HCT116 (cell line): Measurements from ENCODE around the gene RASSF5. TPM values are rescaled to one million over a fixed set of nuclear protein-coding genes. Genes with fewer than 3 reads are reported as not detected.

ENCODE experiments used
- ATAC-seq: fragments of 200-7000 bp; cut with Tn5 transposase; 2 replicates; pipeline ENCODE4 v1.9.1; 2020; ENCODE audit warnings: mild to moderate bottlenecking, moderate library complexity
- BruUV-seq: library from RNA; stranded (reverse); fragments of 400-500 nt; replicated peaks from 2 replicates; lab custom pipeline; 2021; lab: Mats Ljungman, UMichigan
- CTCF ChIA-PET: fragments of 300-600 bp; sonication (Branson Sonifier 250); formaldehyde crosslinking; loops from one replicate; lab custom pipeline; 2021; ENCODE audit warnings: antibody characterized with exemption; lab: Charles Lee
- POLR2A ChIA-PET: fragments of 300-600, 350-600 bp; sonication (Branson Sonifier 250); formaldehyde crosslinking; loops from one replicate; lab custom pipeline; 2021; ENCODE audit warnings: antibody characterized with exemption; lab: Charles Lee
- RAD21 ChIA-PET, 2 experiments: fragments of 300-600 bp; sonication (Branson Sonifier 250); formaldehyde crosslinking; loops; one replicate each; lab custom pipeline; 2023; ENCODE audit warnings: low total read pairs in 2 of 2; ENCODE audit not compliant: uncharacterized antibody in 2 of 2, unreplicated experiment in 2 of 2, low non-redundant PET in 1 of 2; lab: Charles Lee
- DNase-seq: peaks from one replicate; pipeline ENCODE4 v3.0.0-alpha.2; 2010; ENCODE audit warnings: low read depth, low spot score
- H2AFZ ChIP-seq: fragments of 200-600 bp; shearing (Covaris generic), sonication (generic); 2 replicates; pipeline ENCODE4 v1.6.1; 2017; ENCODE audit warnings: low read depth, mixed run types, mixed read lengths, antibody characterized with exemption, low read length; ENCODE audit not compliant: poor library complexity, severe bottlenecking
- H3K27ac ChIP-seq: 2 replicates; pipeline ENCODE4 v1.5.1; 2012; ENCODE audit warnings: low read depth, low read length
- H3K27me3 ChIP-seq: fragments of 200-600 bp; sonication (generic); 2 replicates; pipeline ENCODE4 v1.6.1; 2016; ENCODE audit warnings: mixed run types, low read length, mixed read lengths; ENCODE audit not compliant: insufficient read depth
- H3K36me3 ChIP-seq, 2 experiments: fragments of 200-500 bp in 1 of 2; fragments of 200-600 bp in 1 of 2; sonication (Bioruptor generic) in 1 of 2; sonication (generic) in 1 of 2; 2 replicates each; pipeline versions ENCODE4 v1.5.1 to v1.6.1; 2014 to 2016; ENCODE audit warnings: low read length in 2 of 2, inconsistent platforms in 1 of 2, mixed read lengths in 1 of 2, mixed run types in 1 of 2; ENCODE audit not compliant: insufficient read depth in 2 of 2, control insufficient read depth in 1 of 2
- H3K4me1 ChIP-seq, 2 experiments: fragments of 200-600 bp in 1 of 2; sonication (generic) in 1 of 2; 2 replicates each; pipeline versions ENCODE4 v1.5.1 to v1.6.1; 2012 to 2017; ENCODE audit warnings: low read length in 2 of 2, inconsistent platforms in 1 of 2, mild to moderate bottlenecking in 1 of 2, mixed read lengths in 1 of 2, mixed run types in 1 of 2, moderate library complexity in 1 of 2; ENCODE audit not compliant: insufficient read depth in 2 of 2, control insufficient read depth in 1 of 2
- H3K4me2 ChIP-seq: fragments of 200-600 bp; sonication (generic); 2 replicates; pipeline ENCODE4 v1.6.1; 2017; ENCODE audit warnings: mixed run types, low read length, mixed read lengths
- H3K4me3 ChIP-seq, 2 experiments: fragments of 200-600 bp in 1 of 2; sonication (generic) in 1 of 2; replicated peaks in 1 of 2; 2 replicates each; pipeline ENCODE4 v1.5.1; 2011 to 2016; ENCODE audit warnings: low read length in 2 of 2, control low read depth in 1 of 2, low read depth in 1 of 2, mild to moderate bottlenecking in 1 of 2, mixed read lengths in 1 of 2, mixed run types in 1 of 2
- H3K79me2 ChIP-seq: fragments of 200-600 bp; sonication (generic); 2 replicates; pipeline ENCODE4 v1.6.1; 2017; ENCODE audit warnings: mild to moderate bottlenecking, mixed run types, low read length, moderate library complexity, mixed read lengths; ENCODE audit not compliant: insufficient read depth
- H3K9ac ChIP-seq: fragments of 200-600 bp; sonication (generic); 2 replicates; pipeline ENCODE4 v1.6.1; 2016; ENCODE audit warnings: low read length, mixed read lengths
- H3K9me2 ChIP-seq: fragments of 200-600 bp; sonication (generic), shearing (Covaris generic); 2 replicates; pipeline ENCODE4 v1.6.1; 2017; ENCODE audit warnings: mixed run types, mild to moderate bottlenecking, moderate library complexity; ENCODE audit not compliant: insufficient read depth
- H3K9me3 ChIP-seq, 2 experiments: fragments of 200-500 bp in 1 of 2; fragments of 200-600 bp in 1 of 2; sonication (Bioruptor generic) in 1 of 2; sonication (generic) in 1 of 2; 2 replicates each; pipeline ENCODE4 v1.6.1; 2014 to 2017; ENCODE audit warnings: low read length in 2 of 2, mixed read lengths in 2 of 2, inconsistent platforms in 1 of 2, low read depth in 1 of 2, mild to moderate bottlenecking in 1 of 2, mixed run types in 1 of 2, moderate library complexity in 1 of 2; ENCODE audit not compliant: control insufficient read depth in 1 of 2, insufficient read depth in 1 of 2
- H4K20me1 ChIP-seq: fragments of 200-600 bp; sonication (generic), shearing (Covaris generic); 2 replicates; pipeline ENCODE4 v1.6.1; 2017; ENCODE audit warnings: mixed run types, mild to moderate bottlenecking, moderate library complexity; ENCODE audit not compliant: insufficient read depth
- CEBPB ChIP-seq: IDR thresholded peaks from 2 replicates; pipeline ENCODE4 v1.6.1; 2012; ENCODE audit warnings: low read depth
- CTCF ChIP-seq, 3 experiments: fragments of 200-600 bp in 1 of 3; sonication (generic) in 1 of 3; IDR thresholded peaks in 2 of 3; conservative IDR thresholded peaks in 1 of 3; 2 replicates each; pipeline ENCODE4 v1.5.1; 2012 to 2017; ENCODE audit warnings: low read depth in 2 of 3, low read length in 2 of 3, antibody characterized with exemption in 1 of 3, borderline replicate concordance in 1 of 3, control low read depth in 1 of 3, mild to moderate bottlenecking in 1 of 3, mixed read lengths in 1 of 3, mixed run types in 1 of 3, moderate library complexity in 1 of 3; ENCODE audit not compliant: insufficient read depth in 1 of 3
- EGR1 ChIP-seq: IDR thresholded peaks from 2 replicates; pipeline ENCODE4 v1.6.1; 2012; ENCODE audit warnings: low read depth
- EZH2 ChIP-seq: fragments of 200-600 bp; sonication (generic); IDR thresholded peaks from 2 replicates; pipeline ENCODE4 v1.6.1; 2017; ENCODE audit warnings: antibody characterized with exemption, mixed run types
- FOSL1 ChIP-seq: IDR thresholded peaks from 2 replicates; pipeline ENCODE4 v1.6.1; 2012; ENCODE audit warnings: low read depth
- POLR2A ChIP-seq: IDR thresholded peaks from 2 replicates; pipeline ENCODE4 v1.7.0; 2011; ENCODE audit warnings: borderline replicate concordance; ENCODE audit not compliant: insufficient read depth, insufficient read length; ENCODE audit errors: extremely low read depth
- RAD21 ChIP-seq: IDR thresholded peaks from 2 replicates; pipeline ENCODE4 v1.6.1; 2012; ENCODE audit warnings: low read depth, mild to moderate bottlenecking
- REST ChIP-seq: IDR thresholded peaks from 2 replicates; pipeline ENCODE4 v1.6.1; 2012; ENCODE audit warnings: low read depth
- SIN3A ChIP-seq: IDR thresholded peaks from 2 replicates; pipeline ENCODE4 v1.6.1; 2012; ENCODE audit warnings: low read depth
- ZBTB33 ChIP-seq: IDR thresholded peaks from 2 replicates; pipeline ENCODE4 v1.6.1; 2011; ENCODE audit warnings: mild to moderate bottlenecking, low read length, moderate library complexity; ENCODE audit not compliant: insufficient replicate concordance; ENCODE audit errors: extremely low read depth
- ZNF274 ChIP-seq: fragments of 200-500 bp; sonication (Bioruptor generic); IDR thresholded peaks from 2 replicates; pipeline ENCODE4 v1.6.1; 2014; ENCODE audit warnings: mild to moderate bottlenecking, low read depth, low read length, inconsistent platforms
- intact Hi-C: fragments of 100-400 bp; cut with micrococcal nuclease; formaldehyde crosslinking; loops from 2 replicates; pipeline ENCODE4 v1.10.0; 2022
- total RNA-seq: library from RNA; stranded (reverse); gene quantifications from one replicate; pipeline ENCODE4 v1.2.1, GENCODE V29; 2021; ENCODE audit not compliant: unreplicated experiment

The RASSF5 gene
- total RNA-seq, 1 experiment from 2014 or later, result 5.4 TPM

- intact Hi-C loops, result loop anchor here (5.0 kb wide), 1 partner anchor 489 kb away; no protein-coding TSS in a partner anchor
- TF ChIP-seq SIN3A, result no peak
- H3K36me3 ChIP-seq, result no peaks in the 10 kb centered on the region
Measured at GRCh38 chr1:206493279-206493678, 14.1 kb upstream of the RASSF5 start.

GRCh38 chr1:206495011-206495461 is 12.3 kb upstream of the RASSF5 start:
- ATAC-seq, result no peak
- POLR2A ChIA-PET, result no interaction called here
- no TSS peak for BruUV-seq

More at GRCh38 chr1:206493279-206493678, 14.1 kb upstream of the RASSF5 start:
- DNase-seq (no peak), ATAC-seq (no peak)
- H3K4me1 ChIP-seq, result peaks cover 5 to 12% of the 10 kb centered on the region in 2 experiments
- no peak overlapping the region for H3K4me3 ChIP-seq
- no peaks in the 10 kb centered on the region for H4K20me1 ChIP-seq
- no peaks in the 10 kb centered on the region for H3K27me3 ChIP-seq
- H2AFZ ChIP-seq, result no peak overlapping the region
- H3K9ac ChIP-seq, result no peak overlapping the region
- POLR2A ChIA-PET, result no interaction called here
- CTCF ChIA-PET, result interaction anchor here (5.5 kb wide), 1 partner anchor 90 kb away, joined by 96 read pairs; no protein-coding TSS in a partner anchor
- H3K9me2 ChIP-seq, result no peaks in the 10 kb centered on the region
- H3K4me2 ChIP-seq, result no peak overlapping the region
- no peaks in the 10 kb centered on the region for H3K79me2 ChIP-seq
- H3K9me3 ChIP-seq, result no peaks in the 10 kb centered on the region
- BruUV-seq, result no TSS peak
- no peak overlapping the region for H3K27ac ChIP-seq
- RAD21 ChIA-PET, result interaction anchor here in 1 of 2 experiments (0.6 to 1.1 kb wide), 2 partner anchors 10 to 489 kb away, joined by 3 read pairs; no protein-coding TSS in a partner anchor

More at GRCh38 chr1:206495011-206495461, 12.3 kb upstream of the RASSF5 start:
- Histone ChIP-seq H3K79me2 (no peaks in the 10 kb centered on the region), H3K4me3 (no peak overlapping the region), H4K20me1 (no peaks in the 10 kb centered on the region), H2AFZ (no peak overlapping the region), H3K4me2 (no peak overlapping the region), H3K9me2 (no peaks in the 10 kb centered on the region), H3K27me3 (no peaks in the 10 kb centered on the region), H3K9ac (no peak overlapping the region), H3K4me1 (peaks cover 17 to 30% of the 10 kb centered on the region in 2 experiments), H3K36me3 (no peaks in the 10 kb centered on the region), H3K9me3 (no peaks in the 10 kb centered on the region), H3K27ac (no peak overlapping the region)
- ChIA-PET RAD21 (no interaction called here), CTCF (interaction anchor here (0.6 to 1.6 kb wide), 2 partner anchors 11 to 169 kb away, joined by 3 to 6 read pairs; no protein-coding TSS in a partner anchor)
- DNase-seq, result no peak
- intact Hi-C loops, result no loop called here
- TF ChIP-seq ZNF274 (no peak), EZH2 (no peak), POLR2A (no peak), CEBPB (no peak), FOSL1 (no peak), RAD21 (no peak), CTCF (IDR thresholded peaks at IDR 0.05 in 2 of 3, conservative IDR thresholded peaks at IDR 0.05 in 1 of 3; ENCODE audit: borderline replicate concordance in 1 of 3, insufficient read depth in 1 of 3, low read depth in 2 of 3, low read length in 2 of 3) (no peak), EGR1 (no peak), ZBTB33 (no peak), SIN3A (no peak), REST (no peak)
